ENCODE data around the gene CACNA1I. TPM values are rescaled to one million over a fixed set of nuclear protein-coding genes. Genes with fewer than 3 reads are reported as not detected.

Gene CACNA1I
- total RNA-seq, 1 donor from 2014 or later, result 0.11 TPM

- H3K36me3 Mint-ChIP-seq, result no peaks in the 10 kb centered on the region
- TF ChIP-seq EZH2 (IDR thresholded peaks at IDR 0.05), result peak; percentile 74
- TF ChIP-seq CTCF (IDR thresholded peaks at IDR 0.05), result no peak
- TF ChIP-seq EZH2phosphoT487 (IDR thresholded peaks at IDR 0.05), result peak; percentile 81
- Histone ChIP-seq H3K4me2 (peak overlapping the region; percentile 81), H3K79me2 (ENCODE audit: low read depth) (no peaks in the 10 kb centered on the region), H3K4me1 (peaks cover 14% of the 10 kb centered on the region), H4K20me1 (ENCODE audit: low read depth) (peaks cover 18% of the 10 kb centered on the region), H3K9me3 (ENCODE audit: low read depth) (no peaks in the 10 kb centered on the region), H2AFZ (replicated peaks) (peak overlapping the region; percentile 81), H3K27ac (no peak overlapping the region), H3K9ac (no peak overlapping the region), H3K27me3 (peaks cover 87% of the 10 kb centered on the region), H3K4me3 (peak overlapping the region; percentile 51), H3K36me3 (no peaks in the 10 kb centered on the region), H3F3A (ENCODE audit: low read depth) (peaks cover 10% of the 10 kb centered on the region)
- no peaks in the 10 kb centered on the region for H3K9me3 Mint-ChIP-seq
- no peak overlapping the region for H3K27ac Mint-ChIP-seq
- H3K4me3 Mint-ChIP-seq, result peak overlapping the region; percentile 46
- peak; percentile 78 for DNase-seq (ENCODE audit: low spot score)
- H3K4me1 Mint-ChIP-seq, result peaks cover 18% of the 10 kb centered on the region
- H3K27me3 Mint-ChIP-seq (ENCODE audit: insufficient read depth, low read depth), result peaks cover 45% of the 10 kb centered on the region
These were observed 91.5 kb downstream of the CACNA1I start for GRCh38 chr22:39661842-39662685.

DNA sequence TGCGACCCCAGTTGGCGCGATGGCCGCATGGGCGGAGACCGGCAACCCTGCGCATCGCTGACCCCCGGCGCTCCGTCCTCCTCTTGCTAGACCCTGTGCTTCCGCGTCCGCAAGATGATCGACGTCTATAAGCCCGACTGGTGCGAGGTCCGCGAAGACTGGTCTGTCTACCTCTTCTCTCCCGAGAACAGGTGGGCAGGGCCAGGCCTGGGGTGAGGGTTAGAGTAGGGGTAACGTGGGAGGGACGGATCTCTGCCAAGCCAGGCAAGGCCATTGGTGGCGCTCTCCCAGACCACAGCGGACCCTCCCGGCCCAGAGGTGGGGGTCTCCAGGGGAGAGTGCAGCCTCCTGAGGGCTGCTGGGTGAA is 92.1 kb downstream of the CACNA1I start:
- peaks cover 81% of the 10 kb centered on the region for H3K27me3 ChIP-seq
- H4K20me1 ChIP-seq (ENCODE audit: low read depth), result peaks cover 18% of the 10 kb centered on the region
- Mint-ChIP-seq H3K27ac (no peak overlapping the region), H3K4me1 (peaks cover 18% of the 10 kb centered on the region), H3K27me3 (ENCODE audit: insufficient read depth, low read depth) (peaks cover 43% of the 10 kb centered on the region), H3K36me3 (no peaks in the 10 kb centered on the region), H3K4me3 (peak overlapping the region; percentile 77), H3K9me3 (no peaks in the 10 kb centered on the region)
- H3K4me3 ChIP-seq, result peak overlapping the region; percentile 51
- peaks cover 14% of the 10 kb centered on the region for H3K4me1 ChIP-seq
- H3K9ac ChIP-seq, result no peak overlapping the region
- TF ChIP-seq CTCF (IDR thresholded peaks at IDR 0.05) (peak; percentile 25), EZH2phosphoT487 (IDR thresholded peaks at IDR 0.05) (no peak), EZH2 (IDR thresholded peaks at IDR 0.05) (peak; percentile 1)
- DNase-seq (ENCODE audit: low spot score), result peak; percentile 55
- H2AFZ ChIP-seq (replicated peaks), result no peak overlapping the region
- no peak overlapping the region for H3K27ac ChIP-seq
- no peaks in the 10 kb centered on the region for H3K9me3 ChIP-seq (ENCODE audit: low read depth)
- no peaks in the 10 kb centered on the region for H3K36me3 ChIP-seq
- H3K79me2 ChIP-seq (ENCODE audit: low read depth), result no peaks in the 10 kb centered on the region
- H3K4me2 ChIP-seq, result peak overlapping the region; percentile 81
- H3F3A ChIP-seq (ENCODE audit: low read depth), result peaks cover 10% of the 10 kb centered on the region

DNA sequence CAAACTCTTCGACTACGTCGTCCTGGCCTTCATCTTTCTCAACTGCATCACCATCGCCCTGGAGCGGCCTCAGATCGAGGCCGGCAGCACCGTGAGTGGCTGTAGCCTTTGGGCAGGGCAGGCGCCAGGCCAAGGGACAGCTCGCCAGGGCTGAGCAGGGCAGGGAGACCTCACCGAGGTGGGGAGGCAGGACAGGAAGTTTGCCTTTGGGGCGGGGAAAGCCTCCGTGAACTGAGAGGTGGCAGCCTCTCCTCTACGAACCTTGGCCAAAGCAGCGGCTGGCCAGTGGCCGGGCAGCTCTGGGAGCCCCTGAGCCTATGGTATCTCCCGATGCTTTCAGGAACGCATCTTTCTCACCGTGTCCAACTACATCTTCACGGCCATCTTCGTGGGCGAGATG is 93.2 kb downstream of the CACNA1I start:
- Mint-ChIP-seq H3K27me3 (ENCODE audit: insufficient read depth, low read depth) (peaks cover 37% of the 10 kb centered on the region), H3K36me3 (no peaks in the 10 kb centered on the region), H3K4me3 (peak overlapping the region; percentile 64), H3K4me1 (peaks cover 18% of the 10 kb centered on the region), H3K9me3 (no peaks in the 10 kb centered on the region), H3K27ac (no peak overlapping the region)
- no peaks in the 10 kb centered on the region for H3K79me2 ChIP-seq (ENCODE audit: low read depth)
- peak overlapping the region; percentile 69 for H3K4me2 ChIP-seq
- TF ChIP-seq EZH2phosphoT487 (IDR thresholded peaks at IDR 0.05), result no peak
- TF ChIP-seq CTCF (IDR thresholded peaks at IDR 0.05), result no peak
- no peak for TF ChIP-seq EZH2 (IDR thresholded peaks at IDR 0.05)
- peak overlapping the region; percentile 30 for H3K4me3 ChIP-seq
- H3K9me3 ChIP-seq (ENCODE audit: low read depth), result no peaks in the 10 kb centered on the region
- H3F3A ChIP-seq (ENCODE audit: low read depth), result peaks cover 10% of the 10 kb centered on the region
- H3K4me1 ChIP-seq, result peaks cover 14% of the 10 kb centered on the region
- H4K20me1 ChIP-seq (ENCODE audit: low read depth), result peaks cover 18% of the 10 kb centered on the region
- no peak overlapping the region for H3K9ac ChIP-seq
- H2AFZ ChIP-seq (replicated peaks), result no peak overlapping the region
- H3K27me3 ChIP-seq, result peaks cover 70% of the 10 kb centered on the region
- peak; percentile 23 for DNase-seq (ENCODE audit: low spot score)
- no peaks in the 10 kb centered on the region for H3K36me3 ChIP-seq
- no peak overlapping the region for H3K27ac ChIP-seq
